ENCODE data around the gene ZNF785.
A peak's percentile ranks its signal among the peaks of the same experiment; 100 is the strongest.

Gene ZNF785

DNA sequence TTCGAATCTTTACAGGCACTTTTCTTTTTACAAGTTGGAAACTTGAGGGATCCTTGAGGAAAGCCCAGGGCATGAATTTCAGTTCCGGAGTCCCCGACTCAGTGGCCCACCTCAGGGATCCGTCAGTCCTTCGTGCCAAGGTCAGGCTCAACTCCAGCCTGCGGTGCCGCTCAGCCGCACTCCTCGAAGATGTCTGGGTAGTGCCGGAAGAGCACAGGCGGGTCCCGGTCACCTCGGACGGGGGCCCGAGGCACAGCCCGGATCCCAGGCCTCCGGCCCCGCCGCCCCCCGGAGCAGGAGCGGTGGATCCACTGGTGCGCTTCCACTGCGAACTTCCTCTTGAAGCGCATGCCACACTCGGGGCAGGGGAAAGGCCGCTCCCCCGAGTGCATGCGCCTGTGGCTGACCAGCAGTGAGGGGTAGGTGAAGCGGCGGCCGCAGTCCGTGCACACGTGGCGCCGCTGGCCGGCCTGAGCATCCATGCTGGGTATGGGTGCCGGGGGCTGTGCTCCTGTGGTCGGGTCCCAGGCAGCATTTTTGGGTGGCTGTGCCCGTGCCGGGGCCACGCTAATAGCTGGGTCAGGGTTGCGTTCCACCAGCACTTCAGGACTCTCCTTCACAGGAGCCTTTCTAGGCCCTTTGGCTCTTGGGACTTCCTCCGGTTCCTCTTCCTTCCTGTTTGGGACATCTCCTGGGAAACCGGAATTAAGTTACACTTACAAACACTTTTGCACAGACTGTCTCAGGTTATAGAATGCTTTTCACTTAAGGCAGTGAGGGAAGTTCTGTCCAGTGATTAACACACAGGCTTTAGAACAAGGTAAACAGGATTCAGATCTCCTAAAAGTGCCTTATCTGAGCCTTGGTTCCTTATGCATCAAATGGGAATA, 15.5 kb downstream of the ZNF785 start:
- Histone ChIP-seq H3K9ac (peak overlapping the region; percentile 91 to 98 (median 97); a peak in 20 of 22 replicates), H3K4me3 (peak overlapping the region; percentile 69 to 88 (median 80); a peak in 17 of 20 replicates), H3K4me1 (peaks cover 60 to 75% (median 70%) of the 10 kb centered on the region in 10 experiments), H3K27ac (peak overlapping the region; percentile 94 to 99 (median 96); a peak in 21 of 22 replicates), H4K20me1 (no peaks in the 10 kb centered on the region), H3K36me3 (peaks cover 0 to 8% (median 0%) of the 10 kb centered on the region in 11 experiments; a peak in 5 of 22 replicates), H3K9me3 (replicated peaks in 1 of 11) (no peaks in the 10 kb centered on the region), H3K27me3 (no peaks in the 10 kb centered on the region), H3K4me2 (peak overlapping the region; percentile 93 to 100 (median 99))
- TF ChIP-seq Cebpa-rat (IDR thresholded peaks at IDR 0.05): no peak

DNA sequence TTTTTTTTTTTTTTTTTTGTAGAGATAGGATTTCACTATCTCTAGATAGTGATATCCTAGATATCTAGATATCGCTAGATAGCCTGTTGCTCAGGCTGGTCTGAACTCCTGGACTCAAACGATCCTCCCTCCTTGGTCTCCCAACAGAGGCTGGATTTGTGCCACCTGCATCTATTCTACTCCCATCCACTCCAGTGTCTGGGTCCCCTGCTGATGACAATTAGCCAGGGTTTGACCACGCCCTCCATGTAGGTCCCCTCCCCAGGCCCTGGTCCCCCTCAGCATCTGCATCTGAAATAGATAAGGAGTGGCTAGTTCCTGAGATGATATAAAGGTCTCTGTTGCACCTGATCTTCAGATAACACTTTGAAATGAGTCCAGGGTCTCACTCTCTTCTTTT, 16.2 kb downstream of the ZNF785 start:
- Histone ChIP-seq H3K4me3 (peak overlapping the region in 1 of 10 experiments; percentile 75; a peak in 1 of 20 replicates), H4K20me1 (no peaks in the 10 kb centered on the region), H3K27me3 (no peaks in the 10 kb centered on the region), H3K9ac (peak overlapping the region; percentile 62 to 98 (median 80); a peak in 17 of 22 replicates), H3K4me2 (peak overlapping the region; percentile 93 to 100 (median 99)), H3K36me3 (peaks cover 0 to 6% (median 0%) of the 10 kb centered on the region in 11 experiments; a peak in 5 of 22 replicates), H3K4me1 (peaks cover 56 to 76% (median 66%) of the 10 kb centered on the region in 10 experiments), H3K9me3 (replicated peaks in 1 of 11) (no peaks in the 10 kb centered on the region), H3K27ac (peak overlapping the region in 10 of 11 experiments; percentile 94 to 99 (median 96); a peak in 21 of 22 replicates)
- no peak for TF ChIP-seq Cebpa-rat (IDR thresholded peaks at IDR 0.05)

DNA sequence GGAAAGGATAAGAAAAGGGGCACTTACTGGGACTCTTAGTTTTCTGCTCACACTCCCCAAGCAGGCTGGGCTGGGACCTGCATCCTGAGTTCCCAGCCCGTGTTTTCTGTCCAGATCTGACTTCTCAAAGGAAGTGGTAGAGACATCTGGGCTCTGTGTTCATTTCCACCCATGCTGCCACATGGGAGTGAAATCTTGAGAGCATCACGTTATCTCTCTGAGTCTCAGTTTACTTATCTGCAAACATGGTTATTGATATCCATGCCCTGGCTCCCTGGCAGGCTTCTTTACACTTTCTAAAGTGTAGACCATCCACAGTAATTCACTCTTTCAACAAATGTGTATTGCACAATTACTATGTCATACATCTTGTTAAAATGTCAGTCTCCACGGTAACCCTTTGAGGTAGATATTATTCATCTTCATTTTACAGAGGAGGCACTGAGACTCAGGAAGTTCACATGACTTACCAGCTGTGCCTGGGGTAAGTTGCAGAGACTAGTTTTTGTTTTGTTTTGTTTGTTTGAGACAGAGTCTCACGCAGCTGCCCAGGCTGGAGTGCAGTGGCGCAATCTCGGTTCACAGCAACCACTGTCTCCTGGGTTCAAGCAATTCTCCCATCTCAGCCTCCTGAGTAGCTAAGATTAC, 17.4 kb downstream of the ZNF785 start:
- no peaks in the 10 kb centered on the region; a peak in 1 of 22 replicates for H3K36me3 ChIP-seq
- H3K9me3 ChIP-seq (replicated peaks in 1 of 11): no peaks in the 10 kb centered on the region
- H3K4me1 ChIP-seq: peaks cover 52 to 69% (median 60%) of the 10 kb centered on the region in 10 experiments
- peak overlapping the region; percentile 62 to 98 (median 80); a peak in 21 of 22 replicates for H3K9ac ChIP-seq
- no peaks in the 10 kb centered on the region for H3K27me3 ChIP-seq
- TF ChIP-seq Cebpa-rat (IDR thresholded peaks at IDR 0.05): peak; percentile 50 to 99 (median 91); a peak in 20 of 22 replicates
- H4K20me1 ChIP-seq: no peaks in the 10 kb centered on the region
- H3K4me3 ChIP-seq: peak overlapping the region in 5 of 10 experiments; percentile 9 to 45 (median 33); a peak in 9 of 20 replicates
- peak overlapping the region; percentile 73 to 99 (median 96) for H3K27ac ChIP-seq
- peak overlapping the region; percentile 93 to 100 (median 99) for H3K4me2 ChIP-seq

DNA sequence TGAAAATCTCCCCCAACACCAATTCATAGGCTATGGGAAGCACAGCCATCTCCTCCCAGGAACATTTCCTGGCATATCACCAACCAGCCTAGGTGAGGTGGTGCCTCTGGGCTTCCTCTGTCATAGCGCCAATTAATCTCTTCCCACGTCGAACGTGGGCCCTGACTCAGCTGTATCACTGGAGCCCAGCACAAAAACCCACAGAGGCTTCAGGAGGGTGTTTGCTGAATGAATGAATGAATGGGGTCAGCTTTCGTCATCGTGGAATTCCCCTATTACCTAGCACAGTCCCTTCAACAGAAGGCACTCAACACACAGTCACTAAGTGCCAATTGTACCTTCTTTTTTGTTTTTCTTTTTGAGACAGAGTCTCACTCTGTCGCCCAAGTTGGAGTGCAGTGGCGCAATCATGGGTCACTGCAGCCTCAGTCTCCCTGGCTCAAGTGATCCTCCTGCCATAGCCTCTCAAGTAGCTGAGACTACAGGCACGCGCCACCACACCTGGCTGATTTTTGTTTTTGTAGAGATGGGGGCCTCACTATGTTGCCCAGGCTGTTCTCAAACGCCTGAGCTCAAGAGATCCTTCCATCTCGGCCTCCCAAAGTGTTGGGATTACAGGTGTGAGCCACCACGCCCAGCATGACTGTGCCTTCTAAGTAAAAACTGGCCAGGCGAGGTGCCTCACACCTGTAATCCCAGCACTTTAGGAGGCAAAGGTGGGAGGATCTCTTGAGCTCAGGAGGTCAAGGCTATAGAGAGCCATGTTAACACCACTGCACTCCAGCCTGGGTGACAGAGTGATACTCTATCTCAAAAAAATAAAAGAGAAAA, 18.1 kb downstream of the ZNF785 start:
- peak overlapping the region in 3 of 10 experiments; percentile 9 to 39 (median 33); a peak in 6 of 20 replicates for H3K4me3 ChIP-seq
- TF ChIP-seq Cebpa-rat (IDR thresholded peaks at IDR 0.05): no peak
- H3K4me2 ChIP-seq: peak overlapping the region; percentile 93 to 100 (median 99)
- peaks cover 45 to 62% (median 52%) of the 10 kb centered on the region in 10 experiments for H3K4me1 ChIP-seq
- H3K27ac ChIP-seq: peak overlapping the region; percentile 73 to 99 (median 96)
- H3K36me3 ChIP-seq: no peaks in the 10 kb centered on the region; a peak in 1 of 22 replicates
- H3K27me3 ChIP-seq: peaks cover 0 to 7% (median 1%) of the 10 kb centered on the region in 11 experiments; a peak in 13 of 22 replicates
- peak overlapping the region; percentile 58 to 98 (median 80); a peak in 21 of 22 replicates for H3K9ac ChIP-seq
- no peaks in the 10 kb centered on the region for H4K20me1 ChIP-seq
- no peaks in the 10 kb centered on the region for H3K9me3 ChIP-seq (replicated peaks in 1 of 11)

DNA sequence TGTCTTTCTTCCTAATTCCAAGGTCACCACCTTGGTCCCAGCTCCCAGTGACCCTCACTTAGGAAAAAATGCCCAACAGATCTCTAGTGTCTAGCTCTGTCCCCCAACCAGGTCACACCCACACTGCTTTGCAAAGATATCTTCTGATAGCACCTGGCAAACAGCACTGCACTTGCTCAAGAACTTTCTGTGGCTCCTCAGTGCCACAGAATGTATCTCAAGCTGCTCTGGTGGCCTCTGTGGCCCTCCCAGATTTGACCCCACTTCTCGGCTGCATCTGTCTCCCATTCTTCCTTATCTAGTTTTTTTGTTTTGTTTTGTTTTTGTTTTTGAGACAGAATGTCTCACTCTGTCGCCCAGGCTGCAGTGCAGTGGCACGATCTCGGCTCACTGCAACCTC, 19.0 kb downstream of the ZNF785 start:
- peaks cover 0 to 15% (median 10%) of the 10 kb centered on the region in 11 experiments; a peak in 19 of 22 replicates for H3K27me3 ChIP-seq
- TF ChIP-seq Cebpa-rat (IDR thresholded peaks at IDR 0.05): no peak
- H3K4me1 ChIP-seq: peaks cover 47 to 67% (median 58%) of the 10 kb centered on the region in 10 experiments
- no peaks in the 10 kb centered on the region for H4K20me1 ChIP-seq
- peak overlapping the region in 6 of 11 experiments; percentile 95 to 100 (median 99); a peak in 7 of 22 replicates for H3K4me2 ChIP-seq
- H3K36me3 ChIP-seq: no peaks in the 10 kb centered on the region; a peak in 1 of 22 replicates
- peak overlapping the region in 8 of 11 experiments; percentile 18 to 99 (median 97); a peak in 15 of 22 replicates for H3K27ac ChIP-seq
- no peaks in the 10 kb centered on the region for H3K9me3 ChIP-seq (replicated peaks in 1 of 11)
- H3K4me3 ChIP-seq: no peak overlapping the region
- H3K9ac ChIP-seq: peak overlapping the region in 2 of 11 experiments; percentile 26 to 41; a peak in 2 of 22 replicates

DNA sequence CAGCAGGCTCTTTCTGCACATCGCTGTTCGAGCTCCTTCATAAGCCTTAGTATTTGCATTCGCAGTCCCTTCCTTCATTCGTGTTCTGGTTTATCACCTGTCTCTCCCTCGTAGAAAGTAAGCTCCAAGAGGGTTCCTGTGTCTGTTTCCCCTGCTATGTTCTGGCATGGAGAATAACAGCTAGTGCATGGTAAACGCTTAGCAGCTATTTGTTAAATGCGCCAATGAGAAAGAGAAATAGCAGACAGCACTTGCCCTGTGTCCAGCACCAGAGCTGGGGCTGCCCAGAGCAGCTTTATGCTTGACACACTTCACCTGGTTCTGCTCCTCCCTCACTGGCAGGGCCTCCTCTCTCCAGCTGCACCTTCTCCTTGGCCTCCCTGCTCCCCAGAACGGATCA, 19.5 kb downstream of the ZNF785 start:
- no peaks in the 10 kb centered on the region; a peak in 1 of 22 replicates for H3K36me3 ChIP-seq
- peaks cover 5 to 20% (median 15%) of the 10 kb centered on the region in 11 experiments; a peak in 21 of 22 replicates for H3K27me3 ChIP-seq
- H4K20me1 ChIP-seq: no peaks in the 10 kb centered on the region
- H3K27ac ChIP-seq: peak overlapping the region in 7 of 11 experiments; percentile 18 to 99 (median 98); a peak in 11 of 22 replicates
- H3K4me1 ChIP-seq: peaks cover 50 to 69% (median 60%) of the 10 kb centered on the region in 10 experiments
- H3K4me3 ChIP-seq: no peak overlapping the region
- no peaks in the 10 kb centered on the region for H3K9me3 ChIP-seq (replicated peaks in 1 of 11)
- no peak for TF ChIP-seq Cebpa-rat (IDR thresholded peaks at IDR 0.05)
- peak overlapping the region in 4 of 11 experiments; percentile 99 to 100 (median 99); a peak in 4 of 22 replicates for H3K4me2 ChIP-seq
- peak overlapping the region in 2 of 11 experiments; percentile 26 to 41; a peak in 2 of 22 replicates for H3K9ac ChIP-seq

DNA sequence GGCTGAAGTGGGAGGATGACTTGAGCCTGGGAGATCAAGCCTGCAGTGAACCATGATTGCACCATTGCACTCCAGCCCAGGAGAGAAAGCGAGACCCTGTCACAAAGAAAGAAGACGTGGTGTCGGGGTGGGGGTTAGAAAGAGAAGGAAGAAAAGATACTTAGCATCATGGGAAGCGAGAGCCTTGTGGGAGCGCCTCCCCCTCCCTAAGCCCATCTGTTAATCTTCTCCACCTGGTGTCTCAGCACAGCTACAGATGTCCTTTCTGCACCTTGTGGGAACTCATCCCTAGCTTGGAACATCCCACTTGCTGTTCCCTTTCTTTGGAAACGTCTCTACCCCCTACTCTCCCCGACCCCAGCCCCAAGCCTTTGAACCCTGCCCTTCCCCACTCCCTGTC, 20.0 kb downstream of the ZNF785 start:
- Histone ChIP-seq H3K4me3 (no peak overlapping the region), H3K36me3 (no peaks in the 10 kb centered on the region; a peak in 1 of 22 replicates), H3K4me1 (peaks cover 48 to 69% (median 60%) of the 10 kb centered on the region in 10 experiments), H3K9ac (no peak overlapping the region), H4K20me1 (no peaks in the 10 kb centered on the region), H3K9me3 (replicated peaks in 1 of 11) (no peaks in the 10 kb centered on the region), H3K27ac (peak overlapping the region in 2 of 11 experiments; percentile 96 to 99; a peak in 2 of 22 replicates), H3K4me2 (no peak overlapping the region), H3K27me3 (peaks cover 8 to 25% (median 20%) of the 10 kb centered on the region in 11 experiments; a peak in 21 of 22 replicates)
- TF ChIP-seq Cebpa-rat (IDR thresholded peaks at IDR 0.05): no peak

Data from BLaER1 treated with 17β-estradiol and CSF1 and Interleukin-3, amounts not matched to agents 10 nM and 100 nM (cell line).